ENCODE measurements around the gene RAB4B.
"Not testable (repeated sequence)": the region's sequence is repeated elsewhere in the genome, so short reads cannot be mapped to it uniquely, and the experiment has no call there.

The RAB4B gene, protein sequence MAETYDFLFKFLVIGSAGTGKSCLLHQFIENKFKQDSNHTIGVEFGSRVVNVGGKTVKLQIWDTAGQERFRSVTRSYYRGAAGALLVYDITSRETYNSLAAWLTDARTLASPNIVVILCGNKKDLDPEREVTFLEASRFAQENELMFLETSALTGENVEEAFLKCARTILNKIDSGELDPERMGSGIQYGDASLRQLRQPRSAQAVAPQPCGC

GRCh38 chr19:40777937-40778705 lies at the start of gene RAB4B:
Gene RAB4B, plus strand, starts transcription at chr19:40778247. Its CDS starts 129 bp downstream, at chr19:40778376.
- DNase-seq (ENCODE audit: low read depth in 1 of 2, low spot score in 1 of 2) = peak; percentile 74 to 99
- in situ Hi-C loops (cut with HindIII; ENCODE audit: low pct_unique_long_range_greater_than_20kb, low sequenced_read_pairs) = no loop called here
- no peak for TF ChIP-seq JUND (IDR thresholded peaks at IDR 0.05; ENCODE audit: low read depth)

DNA sequence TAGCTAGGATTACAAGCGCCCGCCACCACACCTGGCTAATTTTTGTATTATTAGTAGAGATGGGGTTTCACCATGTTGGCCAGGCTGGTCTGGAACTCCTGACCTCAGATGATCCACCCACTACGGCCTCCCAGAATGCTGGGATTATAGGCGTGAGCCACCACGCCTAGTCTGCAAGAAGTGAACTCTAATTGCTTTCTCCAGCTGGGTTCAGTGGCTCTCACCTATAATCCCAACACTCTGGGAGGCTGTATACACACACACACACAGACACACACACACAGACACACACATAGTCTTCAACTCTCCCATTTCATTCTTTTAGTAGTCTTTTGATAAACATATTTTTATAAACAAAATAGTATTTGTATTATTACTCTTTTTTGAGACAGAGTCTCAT lies 48.0 kb upstream of the RAB4B start:
- in situ Hi-C loops (cut with HindIII; ENCODE audit: low pct_unique_long_range_greater_than_20kb, low sequenced_read_pairs); DNase-seq (ENCODE audit: low read depth in 1 of 2, low spot score in 1 of 2): not testable (repeated sequence)

- DNase-seq (ENCODE audit: low read depth in 1 of 2, low spot score in 1 of 2); in situ Hi-C loops (cut with HindIII; ENCODE audit: low pct_unique_long_range_greater_than_20kb, low sequenced_read_pairs): not testable (repeated sequence)
These were observed 45.7 kb upstream of the RAB4B start for GRCh38 chr19:40732304-40732703.

- in situ Hi-C loops (cut with HindIII; ENCODE audit: low pct_unique_long_range_greater_than_20kb, low sequenced_read_pairs) = no loop called here
- TF ChIP-seq JUND (IDR thresholded peaks at IDR 0.05; ENCODE audit: low read depth) = no peak
These were observed 44.9 kb upstream of the RAB4B start for GRCh38 chr19:40733149-40733548.

DNA sequence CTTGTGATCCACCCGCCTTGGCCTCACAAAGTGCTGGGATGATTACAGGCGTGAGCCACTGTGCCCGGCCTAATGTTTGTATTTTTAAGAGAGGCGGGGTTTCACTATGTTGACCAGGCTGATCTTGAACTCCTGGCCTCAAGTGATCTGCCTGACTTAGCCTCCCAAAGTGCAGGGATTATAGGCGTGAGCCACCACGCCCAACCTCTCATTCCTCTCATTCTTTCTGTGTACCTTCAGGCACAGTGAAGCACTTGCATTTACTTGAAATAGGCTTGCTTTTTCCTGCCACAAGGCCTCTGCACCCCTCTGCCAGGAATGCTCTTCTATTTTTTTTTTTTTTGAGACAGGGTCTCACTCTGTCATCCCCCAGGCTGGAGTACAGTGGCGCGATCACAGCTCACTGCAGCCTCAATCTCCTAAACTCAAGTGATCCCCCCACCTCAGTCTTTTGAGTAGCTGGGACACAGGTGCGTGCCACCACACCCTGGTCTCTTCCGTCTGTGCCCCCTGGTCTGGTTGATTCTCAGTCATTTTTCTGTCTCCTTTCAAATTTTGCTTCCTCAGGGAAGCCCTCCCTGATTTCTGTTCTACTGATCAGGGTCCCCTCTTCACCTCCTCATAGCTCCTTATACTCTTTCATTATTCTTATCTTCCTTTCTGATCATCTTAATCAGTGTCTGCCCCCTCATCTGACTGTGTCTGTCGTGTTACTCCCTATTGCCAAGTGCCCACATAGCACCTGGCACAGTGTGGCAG lies 42.9 kb upstream of the RAB4B start:
- no peak for TF ChIP-seq JUND (IDR thresholded peaks at IDR 0.05; ENCODE audit: low read depth)
- in situ Hi-C loops (cut with HindIII; ENCODE audit: low pct_unique_long_range_greater_than_20kb, low sequenced_read_pairs) = no loop called here
- DNase-seq (ENCODE audit: low read depth in 1 of 2, low spot score in 1 of 2) = no peak

More at GRCh38 chr19:40733149-40733548, 44.9 kb upstream of the RAB4B start:
- DNase-seq (ENCODE audit: low read depth in 1 of 2, low spot score in 1 of 2) = no peak

DNA sequence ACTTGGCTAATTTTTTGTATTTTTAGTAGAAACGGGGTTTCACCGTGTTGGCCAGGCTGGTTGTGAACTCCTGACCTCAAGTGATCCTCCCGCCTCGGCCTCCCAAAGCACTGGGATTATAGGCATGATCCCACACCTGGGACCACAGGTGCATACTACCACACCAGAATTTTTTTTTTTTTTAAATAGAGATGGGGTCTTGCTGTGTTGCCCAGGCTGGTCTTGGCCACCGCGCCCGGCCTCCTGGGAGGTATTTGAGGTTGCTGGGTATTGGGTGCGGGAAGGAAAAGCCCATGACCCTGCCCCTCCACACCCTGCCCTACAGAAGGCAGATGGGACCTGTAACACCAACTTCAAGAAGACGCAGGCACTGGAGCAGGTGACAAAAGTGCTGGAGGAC lies 41.4 kb upstream of the RAB4B start:
- TF ChIP-seq JUND (IDR thresholded peaks at IDR 0.05; ENCODE audit: low read depth) = no peak
- in situ Hi-C loops (cut with HindIII; ENCODE audit: low pct_unique_long_range_greater_than_20kb, low sequenced_read_pairs) = no loop called here

DNA sequence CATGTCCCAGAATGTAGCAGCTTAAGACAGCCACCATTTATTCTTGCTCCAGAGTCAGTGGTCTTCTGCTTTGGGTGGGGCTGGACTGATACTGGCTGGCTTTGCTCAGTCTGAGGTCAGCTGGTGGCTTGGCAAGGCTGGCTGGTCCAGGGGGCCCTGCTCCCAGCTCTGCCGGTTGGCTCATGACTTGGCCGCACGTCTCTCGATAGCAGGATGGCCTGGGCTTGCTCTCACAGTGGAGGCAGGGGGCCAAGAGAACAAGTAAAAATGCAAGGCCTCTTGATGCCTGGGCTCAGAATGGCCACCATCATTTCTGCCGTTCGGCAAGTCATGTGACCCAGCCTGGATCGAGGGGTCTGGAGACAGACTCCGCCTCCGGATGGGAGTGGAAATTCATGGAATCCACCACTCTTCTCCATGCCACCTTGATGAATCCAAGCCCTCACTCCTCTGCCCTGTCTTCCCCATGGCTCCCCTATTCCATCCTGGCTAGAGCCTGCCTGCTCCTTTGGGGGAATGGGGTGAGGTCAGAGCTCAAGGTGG lies 40.9 kb upstream of the RAB4B start:
- in situ Hi-C loops (cut with HindIII; ENCODE audit: low pct_unique_long_range_greater_than_20kb, low sequenced_read_pairs) = no loop called here
- no peak for TF ChIP-seq JUND (IDR thresholded peaks at IDR 0.05; ENCODE audit: low read depth)

More for the DNA sequence above, 41.4 kb upstream of the RAB4B start:
- DNase-seq (ENCODE audit: low read depth in 1 of 2, low spot score in 1 of 2) = no peak

GRCh38 chr19:40739030-40739839 lies 38.8 kb upstream of the RAB4B start:
- in situ Hi-C loops (cut with HindIII; ENCODE audit: low pct_unique_long_range_greater_than_20kb, low sequenced_read_pairs) = no loop called here
- TF ChIP-seq JUND (IDR thresholded peaks at IDR 0.05; ENCODE audit: low read depth) = no peak
- no peak for DNase-seq (ENCODE audit: low read depth in 1 of 2, low spot score in 1 of 2)

More for the DNA sequence above, 40.9 kb upstream of the RAB4B start:
- no peak for DNase-seq (ENCODE audit: low read depth in 1 of 2, low spot score in 1 of 2)

DNA sequence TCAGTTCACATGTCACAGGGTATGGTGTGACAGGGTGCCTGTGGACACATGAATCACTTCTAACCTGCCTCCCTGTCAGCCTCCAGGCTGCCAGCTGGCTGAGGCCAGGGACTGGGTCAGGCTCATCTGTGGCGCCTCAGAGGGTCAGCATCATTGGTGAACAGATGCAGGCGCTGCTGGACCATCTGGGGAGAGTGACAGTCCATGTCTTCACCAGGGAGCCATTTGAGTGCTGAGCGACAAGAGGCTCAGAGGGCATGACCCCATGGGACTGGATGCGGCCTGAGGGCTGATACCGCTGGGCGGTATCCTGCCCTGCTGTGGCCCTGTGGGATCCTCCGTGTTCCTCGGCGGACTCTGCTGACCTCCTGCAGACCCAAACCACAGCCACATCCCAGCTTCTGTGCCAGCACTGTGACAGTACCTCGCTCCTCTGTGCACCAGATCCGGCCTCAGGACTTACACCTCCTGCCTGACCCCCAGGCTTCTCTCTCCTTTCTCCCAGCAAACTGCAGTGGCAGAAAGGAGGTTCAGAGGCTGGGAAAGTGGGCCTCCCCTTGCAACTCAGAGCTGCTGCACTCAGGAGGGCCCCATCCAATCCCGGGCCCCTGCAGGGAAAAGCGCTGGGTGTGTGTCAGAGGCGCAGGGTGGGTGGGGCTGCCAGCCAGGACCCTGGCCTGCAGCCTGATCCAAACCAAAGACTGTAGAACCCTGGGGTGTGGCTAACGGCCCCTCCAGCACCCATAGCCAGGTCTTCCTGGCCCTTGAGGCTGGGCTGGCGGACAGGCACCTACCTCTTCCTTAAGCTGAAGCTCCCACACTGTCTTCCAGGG lies 38.0 kb upstream of the RAB4B start:
- no peak for TF ChIP-seq JUND (IDR thresholded peaks at IDR 0.05; ENCODE audit: low read depth)
- in situ Hi-C loops (cut with HindIII; ENCODE audit: low pct_unique_long_range_greater_than_20kb, low sequenced_read_pairs) = no loop called here
- no peak for DNase-seq (ENCODE audit: low read depth in 1 of 2, low spot score in 1 of 2)

- no peak for TF ChIP-seq JUND (IDR thresholded peaks at IDR 0.05; ENCODE audit: low read depth)
- no peak for DNase-seq (ENCODE audit: low read depth in 1 of 2, low spot score in 1 of 2)
- in situ Hi-C loops (cut with HindIII; ENCODE audit: low pct_unique_long_range_greater_than_20kb, low sequenced_read_pairs) = no loop called here
These were observed 37.3 kb upstream of the RAB4B start for GRCh38 chr19:40740747-40741146.

All from T47D (cell line).